ENCODE measurements around the gene SLC3A2. TPM values are rescaled to one million over a fixed set of nuclear protein-coding genes. Genes with fewer than 3 reads are reported as not detected.

SLC3A2 gene
- total and polyA plus RNA-seq, 2 of the 13 experiments (the other 11 are each of a cell fraction or from before 2014, with no cell fraction given): 213 to 226 TPM

- TF ChIP-seq, protein P1, sequence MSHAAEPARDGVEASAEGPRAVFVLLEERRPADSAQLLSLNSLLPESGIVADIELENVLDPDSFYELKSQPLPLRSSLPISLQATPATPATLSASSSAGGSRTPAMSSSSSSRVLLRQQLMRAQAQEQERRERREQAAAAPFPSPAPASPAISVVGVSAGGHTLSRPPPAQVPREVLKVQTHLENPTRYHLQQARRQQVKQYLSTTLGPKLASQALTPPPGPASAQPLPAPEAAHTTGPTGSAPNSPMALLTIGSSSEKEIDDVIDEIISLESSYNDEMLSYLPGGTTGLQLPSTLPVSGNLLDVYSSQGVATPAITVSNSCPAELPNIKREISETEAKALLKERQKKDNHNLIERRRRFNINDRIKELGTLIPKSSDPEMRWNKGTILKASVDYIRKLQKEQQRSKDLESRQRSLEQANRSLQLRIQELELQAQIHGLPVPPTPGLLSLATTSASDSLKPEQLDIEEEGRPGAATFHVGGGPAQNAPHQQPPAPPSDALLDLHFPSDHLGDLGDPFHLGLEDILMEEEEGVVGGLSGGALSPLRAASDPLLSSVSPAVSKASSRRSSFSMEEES (CRISPR knock-in tag; IDR thresholded peaks at IDR 0.05): peak; percentile 74
- TF ChIP-seq RBFOX2 (IDR thresholded peaks at IDR 0.05; ENCODE audit: low read depth, low read length) (peak; percentile 89), POGZ (CRISPR knock-in tag; IDR thresholded peaks at IDR 0.05) (peak; percentile 40; the same call in 1 of the 2 replicates), SOX6 (IDR thresholded peaks at IDR 0.05) (no peak), SOX6 (CRISPR knock-in tag; IDR thresholded peaks at IDR 0.05) (0 out of 2 replicates have a peak, but pooled peaks have one; percentile 34), KLF16 (CRISPR knock-in tag; IDR thresholded peaks at IDR 0.05) (peak in 1 of 2 experiments; percentile 98; a peak in 2 of 4 replicates), ZNF274 (CRISPR knock-in tag; IDR thresholded peaks at IDR 0.05) (peak; percentile 97), ZNF678 (CRISPR knock-in tag; IDR thresholded peaks at IDR 0.05) (peak; percentile 38; the same call in 1 of the 2 replicates), NFE2 (CRISPR knock-in tag; IDR thresholded peaks at IDR 0.05) (no peak), ZIK1 (CRISPR knock-in tag; IDR thresholded peaks at IDR 0.05; ENCODE audit: borderline replicate concordance, low read depth) (peak; percentile 98), TEAD2 (CRISPR knock-in tag; IDR thresholded peaks at IDR 0.05) (peak; percentile 88; the same call in 1 of the 2 replicates), ZBTB7A (CRISPR knock-in tag; IDR thresholded peaks at IDR 0.05) (peak; percentile 67; the same call in 1 of the 2 replicates), ZBED4 (CRISPR knock-in tag; IDR thresholded peaks at IDR 0.05; ENCODE audit: borderline replicate concordance) (peak; percentile 45; the same call in 1 of the 2 replicates), ZKSCAN8 (CRISPR knock-in tag; IDR thresholded peaks at IDR 0.05; ENCODE audit: borderline replicate concordance) (0 out of 2 replicates have a peak, but pooled peaks have one; percentile 57), JUNB (CRISPR knock-in tag; IDR thresholded peaks at IDR 0.05; ENCODE audit: borderline replicate concordance) (no peak; the same call in 1 of the 2 replicates)
- TF ChIP-seq, protein P2, sequence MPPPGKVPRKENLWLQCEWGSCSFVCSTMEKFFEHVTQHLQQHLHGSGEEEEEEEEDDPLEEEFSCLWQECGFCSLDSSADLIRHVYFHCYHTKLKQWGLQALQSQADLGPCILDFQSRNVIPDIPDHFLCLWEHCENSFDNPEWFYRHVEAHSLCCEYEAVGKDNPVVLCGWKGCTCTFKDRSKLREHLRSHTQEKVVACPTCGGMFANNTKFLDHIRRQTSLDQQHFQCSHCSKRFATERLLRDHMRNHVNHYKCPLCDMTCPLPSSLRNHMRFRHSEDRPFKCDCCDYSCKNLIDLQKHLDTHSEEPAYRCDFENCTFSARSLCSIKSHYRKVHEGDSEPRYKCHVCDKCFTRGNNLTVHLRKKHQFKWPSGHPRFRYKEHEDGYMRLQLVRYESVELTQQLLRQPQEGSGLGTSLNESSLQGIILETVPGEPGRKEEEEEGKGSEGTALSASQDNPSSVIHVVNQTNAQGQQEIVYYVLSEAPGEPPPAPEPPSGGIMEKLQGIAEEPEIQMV (CRISPR knock-in tag; IDR thresholded peaks at IDR 0.05; ENCODE audit: low read depth): 0 out of 2 replicates have a peak, but pooled peaks have one; percentile 83
- TF ChIP-seq, protein P3, sequence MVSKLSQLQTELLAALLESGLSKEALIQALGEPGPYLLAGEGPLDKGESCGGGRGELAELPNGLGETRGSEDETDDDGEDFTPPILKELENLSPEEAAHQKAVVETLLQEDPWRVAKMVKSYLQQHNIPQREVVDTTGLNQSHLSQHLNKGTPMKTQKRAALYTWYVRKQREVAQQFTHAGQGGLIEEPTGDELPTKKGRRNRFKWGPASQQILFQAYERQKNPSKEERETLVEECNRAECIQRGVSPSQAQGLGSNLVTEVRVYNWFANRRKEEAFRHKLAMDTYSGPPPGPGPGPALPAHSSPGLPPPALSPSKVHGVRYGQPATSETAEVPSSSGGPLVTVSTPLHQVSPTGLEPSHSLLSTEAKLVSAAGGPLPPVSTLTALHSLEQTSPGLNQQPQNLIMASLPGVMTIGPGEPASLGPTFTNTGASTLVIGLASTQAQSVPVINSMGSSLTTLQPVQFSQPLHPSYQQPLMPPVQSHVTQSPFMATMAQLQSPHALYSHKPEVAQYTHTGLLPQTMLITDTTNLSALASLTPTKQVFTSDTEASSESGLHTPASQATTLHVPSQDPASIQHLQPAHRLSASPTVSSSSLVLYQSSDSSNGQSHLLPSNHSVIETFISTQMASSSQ (IDR thresholded peaks at IDR 0.05; ENCODE audit: low read depth): 0 out of 2 replicates have a peak, but pooled peaks have one; percentile 7
- TF ChIP-seq, protein P3 (CRISPR knock-in tag; IDR thresholded peaks at IDR 0.05; ENCODE audit: borderline replicate concordance): peak; percentile 79; the same call in 1 of the 2 replicates
These were observed 24.9 kb upstream of the SLC3A2 start (continued) for GRCh38 chr11:62855571-62856332.
